ENCODE measurements around the gene SRGN.

Gene SRGN

GRCh38 chr10:69068549-69068948, 19.4 kb upstream of the SRGN start:
- Histone ChIP-seq H3K4me3 (replicated peaks; ENCODE audit: insufficient read depth, low read length) (no peak overlapping the region), H3K27ac (replicated peaks) (peak overlapping the region; percentile 97), H3K27me3 (ENCODE audit: insufficient read depth, poor library complexity, severe bottlenecking) (no peaks in the 10 kb centered on the region)
- peak; percentile 59; the same call in 1 of the 2 replicates for TF ChIP-seq POLR2AphosphoS5 (IDR thresholded peaks at IDR 0.05; ENCODE audit: low read depth)
- TF ChIP-seq CTCF (IDR thresholded peaks at IDR 0.05; ENCODE audit: insufficient read depth, low read length): no peak
- peak in 1 of 2 experiments; percentile 89 for DNase-seq (ENCODE audit: low read depth in 1 of 2, low spot score in 1 of 2)

GRCh38 chr10:69069090-69070042, 18.5 kb upstream of the SRGN start:
- Histone ChIP-seq H3K27ac (replicated peaks) (peak overlapping the region; percentile 97), H3K27me3 (ENCODE audit: insufficient read depth, poor library complexity, severe bottlenecking) (no peaks in the 10 kb centered on the region), H3K4me3 (replicated peaks; ENCODE audit: insufficient read depth, low read length) (no peak overlapping the region)
- TF ChIP-seq SPI1 (IDR thresholded peaks at IDR 0.05; ENCODE audit: borderline replicate concordance, low read depth): no peak
- TF ChIP-seq POLR2AphosphoS5 (IDR thresholded peaks at IDR 0.05; ENCODE audit: low read depth): no peak
- no peak for TF ChIP-seq GABPA (IDR thresholded peaks at IDR 0.05; ENCODE audit: low read depth)
- no peak for TF ChIP-seq REST (IDR thresholded peaks at IDR 0.05; ENCODE audit: insufficient replicate concordance, low read depth)
- TF ChIP-seq CTCF (IDR thresholded peaks at IDR 0.05; ENCODE audit: insufficient read depth, low read length): no peak
- DNase-seq (ENCODE audit: low read depth in 1 of 2, low spot score in 1 of 2): no peak

GRCh38 chr10:69070951-69071350, 17.0 kb upstream of the SRGN start:
- Histone ChIP-seq H3K4me3 (replicated peaks; ENCODE audit: insufficient read depth, low read length) (no peak overlapping the region), H3K27me3 (ENCODE audit: insufficient read depth, poor library complexity, severe bottlenecking) (no peaks in the 10 kb centered on the region), H3K27ac (replicated peaks) (peak overlapping the region; percentile 97)
- TF ChIP-seq POLR2AphosphoS5 (IDR thresholded peaks at IDR 0.05; ENCODE audit: low read depth) (no peak), CTCF (IDR thresholded peaks at IDR 0.05; ENCODE audit: insufficient read depth, low read length) (no peak), REST (IDR thresholded peaks at IDR 0.05; ENCODE audit: insufficient replicate concordance, low read depth) (no peak), GABPA (IDR thresholded peaks at IDR 0.05; ENCODE audit: low read depth) (no peak), SPI1 (IDR thresholded peaks at IDR 0.05; ENCODE audit: borderline replicate concordance, low read depth) (no peak)
- DNase-seq (ENCODE audit: low read depth in 1 of 2, low spot score in 1 of 2): no peak

Data from HL-60 (cell line).